ENCODE measurements around the gene MYL3.

MYL3 gene

GRCh38 chr3:46860017-46860809 is 3.0 kb downstream of the MYL3 start:
- Mint-ChIP-seq H3K36me3 (ENCODE audit: low read depth) (no peaks in the 10 kb centered on the region), H3K9me3 (no peaks in the 10 kb centered on the region), H3K27ac (no peak overlapping the region), H3K4me3 (no peak overlapping the region), H3K4me1 (peaks cover 29% of the 10 kb centered on the region), H3K27me3 (ENCODE audit: low read depth) (no peaks in the 10 kb centered on the region)
- TF ChIP-seq CTCF (IDR thresholded peaks at IDR 0.05; ENCODE audit: unreplicated experiment in 3 of 3): peak; percentile 35 to 45 (median 38)

GRCh38 chr3:46859001-46859710 is 4.1 kb downstream of the MYL3 start:
- Mint-ChIP-seq H3K36me3 (ENCODE audit: low read depth) (no peaks in the 10 kb centered on the region), H3K9me3 (no peaks in the 10 kb centered on the region), H3K4me1 (peaks cover 18% of the 10 kb centered on the region), H3K27me3 (ENCODE audit: low read depth) (peaks cover 6% of the 10 kb centered on the region), H3K4me3 (no peak overlapping the region), H3K27ac (peak overlapping the region in 2 of 3 experiments; percentile 33 to 57)
- no peak for TF ChIP-seq CTCF (IDR thresholded peaks at IDR 0.05; ENCODE audit: unreplicated experiment in 3 of 3)

GRCh38 chr3:46858456-46858855 is 4.8 kb downstream of the MYL3 start:
- H3K27me3 Mint-ChIP-seq (ENCODE audit: low read depth): peaks cover 7% of the 10 kb centered on the region
- H3K27ac Mint-ChIP-seq: no peak overlapping the region
- no peak for TF ChIP-seq CTCF (IDR thresholded peaks at IDR 0.05; ENCODE audit: unreplicated experiment in 3 of 3)
- peaks cover 11% of the 10 kb centered on the region for H3K4me1 Mint-ChIP-seq
- H3K36me3 Mint-ChIP-seq (ENCODE audit: low read depth): no peaks in the 10 kb centered on the region
- H3K4me3 Mint-ChIP-seq: no peak overlapping the region
- H3K9me3 Mint-ChIP-seq: no peaks in the 10 kb centered on the region

GRCh38 chr3:46857485-46858341 is 5.5 kb downstream of the MYL3 start:
- H3K4me3 Mint-ChIP-seq: no peak overlapping the region
- no peak for TF ChIP-seq CTCF (IDR thresholded peaks at IDR 0.05; ENCODE audit: unreplicated experiment in 3 of 3)
- peaks cover 17% of the 10 kb centered on the region for H3K4me1 Mint-ChIP-seq
- no peaks in the 10 kb centered on the region for H3K36me3 Mint-ChIP-seq (ENCODE audit: low read depth)
- H3K9me3 Mint-ChIP-seq: no peaks in the 10 kb centered on the region
- H3K27ac Mint-ChIP-seq: peak overlapping the region in 1 of 3 experiments; percentile 12
- peaks cover 7% of the 10 kb centered on the region for H3K27me3 Mint-ChIP-seq (ENCODE audit: low read depth)

GRCh38 chr3:46856576-46857471 is 6.4 kb downstream of the MYL3 start:
- Mint-ChIP-seq H3K4me1 (peaks cover 23% of the 10 kb centered on the region), H3K4me3 (no peak overlapping the region), H3K27ac (peak overlapping the region; percentile 10 to 32 (median 22)), H3K36me3 (ENCODE audit: low read depth) (no peaks in the 10 kb centered on the region), H3K9me3 (no peaks in the 10 kb centered on the region), H3K27me3 (ENCODE audit: low read depth) (peaks cover 7% of the 10 kb centered on the region)
- TF ChIP-seq CTCF (IDR thresholded peaks at IDR 0.05; ENCODE audit: unreplicated experiment in 3 of 3): no peak
